Testis (tissue), 3 donors: Measurements from ENCODE around the gene MTUS2. TPM values are rescaled to one million over a fixed set of nuclear protein-coding genes. Genes with fewer than 3 reads are reported as not detected.

Experiments
- DNase-seq: peaks from one replicate; pipeline ENCODE4 v3.0.0-alpha.2; 2019
- H3K27ac ChIP-seq, 2 donors: fragments of 200-600 bp; sonication (generic); one replicate each; pipeline ENCODE4 v1.5.1; 2019
- H3K27me3 ChIP-seq: fragments of 200-600 bp; sonication (generic); one replicate; pipeline ENCODE4 v1.5.1; 2019
- H3K36me3 ChIP-seq: fragments of 200-600 bp; sonication (generic); one replicate; pipeline ENCODE4 v1.5.1; 2017; ENCODE audit warnings: low read depth; ENCODE audit errors: missing control alignments
- H3K4me1 ChIP-seq: fragments of 200-600 bp; sonication (generic); one replicate; pipeline ENCODE4 v1.5.1; 2019
- H3K4me3 ChIP-seq, 2 donors: fragments of 200-600 bp; sonication (generic); one replicate each; pipeline ENCODE4 v1.5.1; 2017 to 2019
- H3K9me3 ChIP-seq: fragments of 200-600 bp; sonication (generic); one replicate; pipeline ENCODE4 v1.5.1; 2017
- CTCF ChIP-seq, 3 experiments: fragments of 450-650 bp in 2 of 3; fragments of 200-600 bp in 1 of 3; sonication (generic) in 1 of 3; IDR thresholded peaks; one replicate each; pipeline ENCODE4 v1.5.1; 2016 to 2019; ENCODE audit warnings: antibody characterized with exemption in 3 of 3, mild to moderate bottlenecking in 2 of 3, moderate library complexity in 1 of 3
- POLR2A ChIP-seq: fragments of 450-650 bp; IDR thresholded peaks from one replicate; pipeline ENCODE4 v1.6.1; 2017; ENCODE audit warnings: antibody characterized with exemption, mild to moderate bottlenecking, moderate library complexity
- WGBS, 2 donors: methylation state at CpG; one replicate each; pipeline ENCODE4 v1.1.5; 2018; 5-methylcytosine and 5-hydroxymethylcytosine counted together
- intact Hi-C: fragments of 100-400 bp; cut with DNase I; formaldehyde crosslinking; loops from one replicate; pipeline ENCODE4 v1.15.1; 2023; ENCODE audit warnings: low total_unique reads
- polyA plus RNA-seq: library from polyadenylated mRNA; stranded (reverse); fragments of 350-450 nt; fragmentation: Illumina TruSeq; extraction: RNeasy Lipid Tissue Mini Kit (QIAGEN cat#74804); gene quantifications from one replicate; pipeline ENCODE4 v1.2.3, GENCODE V29; 2014; ENCODE audit warnings: low read depth, low replicate concordance; ENCODE audit not compliant: insufficient read depth
- total RNA-seq, 2 donors: library from RNA; depleted of rRNA; stranded (reverse); fragments of >200 nt; gene quantifications; one replicate each; pipeline ENCODE4 v1.2.3, GENCODE V29; 2016

MTUS2 gene
- total and polyA plus RNA-seq, 3 donors from 2014 or later, result 2.1 to 9.2 (median 8.3) TPM

- Histone ChIP-seq H3K27me3 (no peaks in the 10 kb centered on the region), H3K36me3 (no peaks in the 10 kb centered on the region), H3K4me3 (no peak overlapping the region), H3K4me1 (no peaks in the 10 kb centered on the region), H3K9me3 (no peaks in the 10 kb centered on the region), H3K27ac (no peak overlapping the region)
- DNase-seq, result no peak
- intact Hi-C loops, result no loop called here
- WGBS, 2 donors, result 80 to 87% methylated on average over 4 of the region's 4 CpGs
- TF ChIP-seq POLR2A (no peak), CTCF (IDR thresholded peaks at IDR 0.05) (no peak)
Measured at GRCh38 chr13:29131881-29132668, 311.9 kb downstream of the MTUS2 start.

- Histone ChIP-seq H3K27ac (no peak overlapping the region), H3K4me3 (no peak overlapping the region), H3K36me3 (no peaks in the 10 kb centered on the region), H3K27me3 (no peaks in the 10 kb centered on the region), H3K9me3 (no peaks in the 10 kb centered on the region), H3K4me1 (no peaks in the 10 kb centered on the region)
- TF ChIP-seq CTCF (IDR thresholded peaks at IDR 0.05) (no peak), POLR2A (no peak)
- no peak for DNase-seq
- 87 to 100% methylated on average over 2 of the region's 2 CpGs for WGBS, 2 donors
- intact Hi-C loops, result no loop called here
Measured at GRCh38 chr13:29136341-29136740, 316.2 kb downstream of the MTUS2 start.

DNA sequence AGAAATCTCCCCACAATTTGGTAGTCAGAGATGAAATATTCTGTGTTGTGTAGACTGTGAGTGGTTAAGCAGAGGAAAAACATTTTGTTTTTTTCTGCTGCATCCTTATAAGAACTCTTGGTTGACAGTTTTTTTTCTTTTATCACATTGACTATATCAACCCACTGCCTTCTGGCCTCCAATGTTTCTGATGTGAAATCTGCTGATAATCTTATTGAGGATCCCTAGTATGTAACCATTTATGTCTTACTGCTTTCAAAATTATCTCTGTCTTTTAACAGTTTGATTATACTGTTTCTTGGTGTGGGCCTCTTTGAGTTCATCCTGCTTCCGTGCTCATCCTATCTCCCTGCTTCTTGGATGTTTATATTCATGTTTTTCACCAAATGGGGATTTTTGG, 316.9 kb downstream of the MTUS2 start:
- TF ChIP-seq CTCF (IDR thresholded peaks at IDR 0.05) (no peak), POLR2A (no peak)
- Histone ChIP-seq H3K27ac (no peak overlapping the region), H3K4me3 (no peak overlapping the region), H3K9me3 (no peaks in the 10 kb centered on the region), H3K36me3 (no peaks in the 10 kb centered on the region), H3K4me1 (no peaks in the 10 kb centered on the region), H3K27me3 (no peaks in the 10 kb centered on the region)
- intact Hi-C loops, result no loop called here
- WGBS, 2 donors, result 71 to 91% methylated on average over 1 of the region's 1 CpG
- DNase-seq, result no peak

GRCh38 chr13:29137995-29138394, 317.9 kb downstream of the MTUS2 start:
- WGBS, 2 donors, result 50 to 71% methylated on average over 1 of the region's 1 CpG
- H3K9me3 ChIP-seq, result no peaks in the 10 kb centered on the region
- DNase-seq, result no peak
- H3K27me3 ChIP-seq, result no peaks in the 10 kb centered on the region
- no peak for TF ChIP-seq POLR2A
- TF ChIP-seq CTCF (IDR thresholded peaks at IDR 0.05), result no peak
- H3K36me3 ChIP-seq, result no peaks in the 10 kb centered on the region
- no peaks in the 10 kb centered on the region for H3K4me1 ChIP-seq
- H3K4me3 ChIP-seq, result no peak overlapping the region
- intact Hi-C loops, result no loop called here
- H3K27ac ChIP-seq, result no peak overlapping the region

GRCh38 chr13:29140277-29140676, 320.1 kb downstream of the MTUS2 start:
- Histone ChIP-seq H3K27me3 (no peaks in the 10 kb centered on the region), H3K4me3 (no peak overlapping the region), H3K36me3 (no peaks in the 10 kb centered on the region), H3K9me3 (no peaks in the 10 kb centered on the region), H3K4me1 (no peaks in the 10 kb centered on the region), H3K27ac (no peak overlapping the region)
- no peak for DNase-seq
- WGBS, 2 donors, result 40 to 49% methylated on average over 4 of the region's 4 CpGs
- no peak for TF ChIP-seq POLR2A
- intact Hi-C loops, result no loop called here
